ACC112 (cell line): ENCODE measurements around the gene KCNIP4.
A peak's percentile ranks its signal among the peaks of the same experiment; 100 is the strongest.

Experiments
- H2AFZ ChIP-seq: fragments of 200-600 bp; sonication (generic); one replicate; pipeline ENCODE4 v1.6.0; 2017; ENCODE audit warnings: antibody characterized with exemption, low read length; ENCODE audit not compliant: unreplicated experiment
- H3K27ac ChIP-seq: fragments of 200-600 bp; sonication (generic); 2 replicates; pipeline ENCODE4 v1.5.1; 2014; ENCODE audit warnings: low read depth, mild to moderate bottlenecking, antibody characterized with exemption, low read length, moderate library complexity
- H3K27me3 ChIP-seq: fragments of 200-600 bp; sonication (generic); 2 replicates; pipeline ENCODE4 v1.6.1; 2014; ENCODE audit warnings: mild to moderate bottlenecking, antibody characterized with exemption, low read length, moderate library complexity, mixed read lengths; ENCODE audit not compliant: insufficient read depth
- H3K36me3 ChIP-seq: fragments of 200-600 bp; sonication (generic); 2 replicates; pipeline ENCODE4 v1.6.1; 2016; ENCODE audit warnings: mild to moderate bottlenecking, antibody characterized with exemption, low read length, moderate library complexity, mixed read lengths; ENCODE audit not compliant: insufficient read depth
- H3K4me1 ChIP-seq: fragments of 200-600 bp; sonication (generic); one replicate; pipeline ENCODE4 v1.6.1; 2016; ENCODE audit warnings: low read length, mixed read lengths; ENCODE audit not compliant: insufficient read depth, unreplicated experiment, control insufficient read depth
- H3K4me3 ChIP-seq: fragments of 200-600 bp; sonication (generic); 2 replicates; pipeline ENCODE4 v1.5.1; 2014; ENCODE audit warnings: mild to moderate bottlenecking, low read depth, low read length
- H3K79me2 ChIP-seq: fragments of 200-600 bp; sonication (generic); one replicate; pipeline ENCODE4 v1.6.0; 2016; ENCODE audit warnings: low read length; ENCODE audit not compliant: control insufficient read depth, unreplicated experiment, insufficient read depth

KCNIP4 gene

DNA sequence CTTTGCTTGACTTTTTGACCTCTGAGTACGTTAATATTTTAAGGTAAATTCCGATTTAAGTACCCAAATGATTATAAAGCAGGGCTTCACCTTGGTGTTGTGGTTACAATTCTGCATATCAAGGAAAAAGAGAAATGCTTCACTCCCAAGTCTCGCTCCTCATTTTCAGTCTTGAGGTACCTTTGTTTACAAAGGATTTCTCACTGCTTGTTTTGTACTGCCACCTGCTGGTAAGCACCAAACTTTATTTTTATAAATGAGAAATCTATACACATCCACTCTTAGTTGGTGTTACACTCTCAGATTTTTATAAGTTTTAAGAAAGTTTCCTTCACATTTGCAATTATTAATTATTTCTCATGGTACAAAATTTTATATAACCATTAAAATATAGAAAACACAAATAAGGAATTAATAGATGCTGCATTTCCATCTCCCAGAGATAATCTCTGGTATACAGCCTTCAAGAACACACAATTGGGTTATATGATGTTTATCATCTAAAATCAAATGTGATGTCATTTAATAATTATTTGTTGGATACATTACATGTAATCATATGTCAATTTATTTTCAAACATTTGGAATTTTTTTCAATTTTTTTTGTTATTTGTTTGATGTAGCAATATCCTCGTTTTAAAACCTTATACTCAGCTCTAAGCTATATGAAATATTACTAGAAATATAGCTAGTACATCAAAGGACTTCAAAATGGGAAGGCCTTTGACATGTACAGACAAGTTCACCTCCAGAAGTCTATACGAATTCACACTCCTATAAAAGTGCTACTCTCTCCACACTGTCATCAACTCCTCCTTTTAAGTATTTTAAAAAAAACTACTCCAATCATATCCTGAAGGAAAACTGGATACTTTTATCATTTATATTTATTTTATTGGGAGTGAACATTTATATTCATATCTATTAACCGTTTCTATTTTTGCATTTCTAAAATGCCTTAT is 179.9 kb downstream of the KCNIP4 start:
- H3K36me3 ChIP-seq = no peaks in the 10 kb centered on the region
- H3K79me2 ChIP-seq = no peaks in the 10 kb centered on the region
- H2AFZ ChIP-seq = peak overlapping the region; percentile 47
- H3K27ac ChIP-seq = peak overlapping the region; percentile 74
- H3K4me3 ChIP-seq = no peak overlapping the region
- peaks cover 7% of the 10 kb centered on the region for H3K4me1 ChIP-seq
- no peaks in the 10 kb centered on the region for H3K27me3 ChIP-seq

- Histone ChIP-seq H2AFZ (no peak overlapping the region), H3K27me3 (no peaks in the 10 kb centered on the region), H3K4me3 (no peak overlapping the region), H3K36me3 (no peaks in the 10 kb centered on the region), H3K27ac (no peak overlapping the region), H3K4me1 (peaks cover 7% of the 10 kb centered on the region), H3K79me2 (no peaks in the 10 kb centered on the region)
These were observed 182.7 kb downstream of the KCNIP4 start for GRCh38 chr4:21765810-21766407.

DNA sequence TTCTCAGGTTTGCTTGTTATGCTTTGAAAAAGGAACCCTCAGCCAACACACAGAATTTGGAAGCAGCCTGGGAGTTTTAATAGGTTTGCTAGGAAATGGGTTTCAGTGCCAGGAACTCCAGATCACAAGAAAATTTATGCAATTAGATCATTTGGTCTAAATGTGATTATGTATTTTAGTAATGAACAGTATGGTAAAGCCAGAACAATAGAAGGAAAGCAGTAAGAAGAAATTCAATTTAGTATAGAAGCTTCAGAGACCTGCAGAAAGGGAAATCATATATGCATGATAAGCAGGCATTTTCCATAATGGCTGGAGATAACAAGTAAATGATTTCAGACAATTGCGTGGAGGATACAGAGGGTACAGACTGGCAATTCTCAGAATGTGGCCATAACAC is 184.7 kb downstream of the KCNIP4 start:
- no peak overlapping the region for H3K4me3 ChIP-seq
- H3K4me1 ChIP-seq = peaks cover 3% of the 10 kb centered on the region
- H2AFZ ChIP-seq = no peak overlapping the region
- H3K27ac ChIP-seq = no peak overlapping the region
- H3K36me3 ChIP-seq = no peaks in the 10 kb centered on the region
- H3K79me2 ChIP-seq = no peaks in the 10 kb centered on the region
- no peaks in the 10 kb centered on the region for H3K27me3 ChIP-seq

GRCh38 chr4:21757248-21757647 is 191.3 kb downstream of the KCNIP4 start:
- Histone ChIP-seq H3K36me3 (no peaks in the 10 kb centered on the region), H3K79me2 (no peaks in the 10 kb centered on the region), H2AFZ (no peak overlapping the region), H3K27ac (no peak overlapping the region), H3K4me3 (no peak overlapping the region), H3K4me1 (peaks cover 14% of the 10 kb centered on the region), H3K27me3 (no peaks in the 10 kb centered on the region)

GRCh38 chr4:21753084-21753760 is 195.3 kb downstream of the KCNIP4 start:
- peaks cover 14% of the 10 kb centered on the region for H3K4me1 ChIP-seq
- H3K36me3 ChIP-seq = no peaks in the 10 kb centered on the region
- no peak overlapping the region for H3K4me3 ChIP-seq
- H2AFZ ChIP-seq = no peak overlapping the region
- H3K27me3 ChIP-seq = peaks cover 3% of the 10 kb centered on the region; the same call in 1 of the 2 replicates
- no peak overlapping the region for H3K27ac ChIP-seq
- no peaks in the 10 kb centered on the region for H3K79me2 ChIP-seq

- Histone ChIP-seq H3K36me3 (no peaks in the 10 kb centered on the region), H3K4me1 (peaks cover 14% of the 10 kb centered on the region)
These were observed 196.0 kb downstream of the KCNIP4 start for GRCh38 chr4:21752616-21753015.

DNA sequence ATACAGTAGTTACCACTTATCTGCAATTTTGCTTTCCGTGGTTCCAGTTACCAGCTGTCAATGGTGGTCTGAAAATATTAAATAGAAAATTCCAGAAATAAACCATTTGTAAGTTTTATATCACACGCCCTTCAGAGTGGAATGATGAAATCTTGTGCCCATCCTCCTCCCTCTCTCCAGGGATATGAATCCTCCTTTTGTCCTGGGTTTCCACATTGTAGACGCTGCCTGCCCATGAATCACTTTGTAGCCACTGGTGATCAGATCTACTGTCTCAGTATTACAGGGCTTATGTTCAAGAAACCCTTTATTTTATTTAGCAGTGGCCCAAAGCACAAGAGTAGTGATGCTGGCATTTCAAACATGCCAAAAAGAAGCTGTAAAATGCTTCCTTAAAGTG is 198.6 kb downstream of the KCNIP4 start:
- Histone ChIP-seq H3K27me3 (peaks cover 3% of the 10 kb centered on the region; the same call in 1 of the 2 replicates), H3K36me3 (no peaks in the 10 kb centered on the region), H3K4me3 (no peak overlapping the region), H3K27ac (no peak overlapping the region), H3K79me2 (no peaks in the 10 kb centered on the region), H3K4me1 (peaks cover 14% of the 10 kb centered on the region), H2AFZ (no peak overlapping the region)

More at GRCh38 chr4:21752616-21753015, 196.0 kb downstream of the KCNIP4 start:
- Histone ChIP-seq H3K27me3 (peaks cover 3% of the 10 kb centered on the region; the same call in 1 of the 2 replicates), H3K79me2 (no peaks in the 10 kb centered on the region), H3K4me3 (no peak overlapping the region), H3K27ac (no peak overlapping the region), H2AFZ (no peak overlapping the region)

DNA sequence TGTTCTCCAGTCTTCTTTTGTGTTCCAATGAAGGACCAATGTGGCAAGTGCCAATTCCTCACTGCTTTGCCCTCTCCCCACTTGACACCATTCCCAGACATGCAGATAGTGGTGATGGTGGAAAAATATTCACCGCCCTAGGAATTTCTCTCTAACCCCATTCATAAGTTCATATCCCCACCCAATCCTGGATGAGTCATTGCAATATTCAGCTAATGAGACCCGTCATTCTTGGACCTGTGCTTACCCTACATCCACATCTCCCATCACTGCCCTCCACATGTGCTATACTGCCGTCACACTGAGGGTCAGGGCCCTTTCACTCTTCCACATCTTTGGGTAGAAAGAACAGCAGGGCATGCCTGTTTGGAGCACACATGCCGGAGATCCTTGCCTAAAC is 199.2 kb downstream of the KCNIP4 start:
- Histone ChIP-seq H3K4me3 (no peak overlapping the region), H3K79me2 (no peaks in the 10 kb centered on the region), H3K27me3 (peaks cover 3% of the 10 kb centered on the region; the same call in 1 of the 2 replicates), H3K4me1 (peaks cover 14% of the 10 kb centered on the region), H3K36me3 (no peaks in the 10 kb centered on the region), H3K27ac (no peak overlapping the region), H2AFZ (no peak overlapping the region)

GRCh38 chr4:21744046-21744445 is 204.5 kb downstream of the KCNIP4 start:
- H3K27me3 ChIP-seq = no peaks in the 10 kb centered on the region

DNA sequence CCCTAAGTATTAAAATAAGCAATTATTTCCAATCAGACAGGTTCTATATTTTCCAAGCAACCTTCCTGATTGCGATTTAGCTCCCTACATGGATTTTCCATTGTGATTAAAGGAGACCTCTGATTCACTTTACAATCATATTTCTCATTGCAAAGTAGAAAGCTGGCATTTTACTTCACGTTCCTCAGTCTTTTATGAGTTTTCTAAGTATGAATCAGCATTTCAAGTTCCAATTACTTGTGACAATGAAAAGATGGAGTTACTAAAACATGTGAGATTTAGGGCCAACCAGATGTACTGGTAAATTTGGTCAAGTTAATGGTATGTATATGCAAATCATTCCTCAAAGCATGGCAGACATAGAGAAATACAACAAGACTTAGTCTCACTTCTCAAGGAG is 206.2 kb downstream of the KCNIP4 start:
- no peaks in the 10 kb centered on the region for H3K79me2 ChIP-seq
- H3K4me1 ChIP-seq = no peaks in the 10 kb centered on the region
- H3K36me3 ChIP-seq = no peaks in the 10 kb centered on the region
- no peak overlapping the region for H2AFZ ChIP-seq
- H3K27ac ChIP-seq = no peak overlapping the region
- H3K27me3 ChIP-seq = no peaks in the 10 kb centered on the region
- H3K4me3 ChIP-seq = no peak overlapping the region

More at GRCh38 chr4:21744046-21744445, 204.5 kb downstream of the KCNIP4 start:
- no peaks in the 10 kb centered on the region for H3K4me1 ChIP-seq
- no peak overlapping the region for H2AFZ ChIP-seq
- H3K4me3 ChIP-seq = no peak overlapping the region
- H3K27ac ChIP-seq = no peak overlapping the region
- no peaks in the 10 kb centered on the region for H3K36me3 ChIP-seq
- H3K79me2 ChIP-seq = no peaks in the 10 kb centered on the region
